PC-3 (cell line): Measurements from ENCODE around the gene RNU5B-1. TPM values are rescaled to one million over a fixed set of nuclear protein-coding genes. Genes with fewer than 3 reads are reported as not detected.
A peak's percentile ranks its signal among the peaks of the same experiment; 100 is the strongest.

Source experiments
- ATAC-seq: fragments of 200-7000 bp; cut with Tn5 transposase; 2 replicates; pipeline ENCODE4 v1.9.1; 2020; ENCODE audit warnings: mild to moderate bottlenecking, moderate library complexity
- BruUV-seq: library from RNA; stranded (reverse); fragments of 400-500 nt; replicated peaks from 2 replicates; lab custom pipeline; 2021; lab: Mats Ljungman, UMichigan
- CTCF ChIA-PET: fragments of 300-600 bp; sonication (Branson Sonifier 250); formaldehyde crosslinking; loops from one replicate; lab custom pipeline; 2022; ENCODE audit warnings: antibody characterized with exemption; lab: Charles Lee
- POLR2A ChIA-PET: fragments of 300-600 bp; sonication (Branson Sonifier 250); formaldehyde crosslinking; loops from one replicate; lab custom pipeline; 2022; ENCODE audit warnings: antibody characterized with exemption; ENCODE audit not compliant: unreplicated experiment; lab: Charles Lee
- DNase-seq: peaks from one replicate; pipeline ENCODE4 v3.0.0-alpha.2; 2015
- H2AFZ ChIP-seq: fragments of 300-600 bp; sonication (generic); 2 replicates; pipeline ENCODE4 v1.6.0; 2016; ENCODE audit warnings: antibody characterized with exemption, low read length
- H3F3A ChIP-seq: fragments of 300-600 bp; sonication (generic); one replicate; pipeline ENCODE4 v1.6.0; 2017; ENCODE audit warnings: antibody characterized with exemption, low read length, control low read depth, mild to moderate bottlenecking; ENCODE audit not compliant: unreplicated experiment
- H3K27ac ChIP-seq: fragments of 300-600 bp; sonication (generic); 2 replicates; pipeline ENCODE4 v1.5.1; 2016; ENCODE audit warnings: mild to moderate bottlenecking, low read length
- H3K27me3 ChIP-seq: fragments of 300-600 bp; sonication (generic); 2 replicates; pipeline ENCODE4 v1.6.1; 2016; ENCODE audit warnings: low read length, mixed read lengths
- H3K36me3 ChIP-seq: fragments of 300-600 bp; sonication (generic); 2 replicates; pipeline ENCODE4 v1.6.1; 2016; ENCODE audit warnings: low read depth, mixed run types, low read length, mixed read lengths
- H3K4me1 ChIP-seq: fragments of 300-600 bp; sonication (generic); 2 replicates; pipeline ENCODE4 v1.5.1; 2016; ENCODE audit warnings: low read length; ENCODE audit not compliant: insufficient read depth
- H3K4me2 ChIP-seq: fragments of 300-600 bp; sonication (generic); 2 replicates; pipeline ENCODE4 v1.6.0; 2016; ENCODE audit warnings: low read length
- H3K4me3 ChIP-seq: fragments of 300-600 bp; sonication (generic); 2 replicates; pipeline ENCODE4 v1.5.1; 2016; ENCODE audit warnings: mild to moderate bottlenecking, low read length, mixed read lengths
- H3K79me2 ChIP-seq: fragments of 300-600 bp; sonication (generic); 2 replicates; pipeline ENCODE4 v1.6.1; 2017; ENCODE audit warnings: low read length, mixed read lengths
- H3K9ac ChIP-seq: fragments of 300-600 bp; sonication (generic); 2 replicates; pipeline ENCODE4 v1.6.0; 2016; ENCODE audit warnings: mild to moderate bottlenecking, low read length
- H3K9me2 ChIP-seq: fragments of 300-600 bp; sonication (generic); replicated peaks from 2 replicates; pipeline ENCODE4 v1.6.1; 2016; ENCODE audit warnings: mixed run types, low read length, mixed read lengths
- H3K9me3 ChIP-seq: fragments of 300-600 bp; sonication (generic); 2 replicates; pipeline ENCODE4 v1.6.1; 2016; ENCODE audit warnings: low read length, mixed read lengths
- H4K20me1 ChIP-seq: fragments of 300-600 bp; sonication (generic); 2 replicates; pipeline ENCODE4 v1.6.1; 2016; ENCODE audit warnings: low read length, mixed read lengths
- CTCF ChIP-seq: fragments of 300-600 bp; sonication (generic); conservative IDR thresholded peaks from 2 replicates; pipeline ENCODE4 v1.5.1; 2017; ENCODE audit warnings: antibody characterized with exemption, low read depth, mild to moderate bottlenecking, low read length
- EZH2 ChIP-seq: fragments of 300-600 bp; sonication (generic); IDR thresholded peaks from one replicate; pipeline ENCODE4 v1.6.1; 2017; ENCODE audit warnings: antibody characterized with exemption, mild to moderate bottlenecking, low read length; ENCODE audit not compliant: unreplicated experiment
- EZH2phosphoT487 ChIP-seq: fragments of 300-600 bp; sonication (generic); IDR thresholded peaks from 2 replicates; pipeline ENCODE4 v1.6.1; 2018; ENCODE audit warnings: mild to moderate bottlenecking, antibody characterized with exemption, low read length, borderline replicate concordance
- intact Hi-C: fragments of 100-400 bp; cut with micrococcal nuclease; formaldehyde crosslinking; loops from 2 replicates; pipeline ENCODE4 v1.9.0; 2023
- total RNA-seq: library from RNA; depleted of rRNA; stranded (reverse); fragments of >200 nt; gene quantifications from 2 replicates; pipeline ENCODE4 v1.2.3, GENCODE V29; 2014

RNU5B-1 gene
- total RNA-seq, 1 experiment from 2014 or later: not detected

GRCh38 chr15:65277015-65277414 lies 27.5 kb upstream of the RNU5B-1 start:
- Histone ChIP-seq H3K9ac (no peak overlapping the region), H2AFZ (no peak overlapping the region), H3K9me2 (no peaks in the 10 kb centered on the region), H3K4me2 (no peak overlapping the region), H3F3A (no peaks in the 10 kb centered on the region), H3K9me3 (no peaks in the 10 kb centered on the region), H3K36me3 (no peaks in the 10 kb centered on the region), H4K20me1 (no peaks in the 10 kb centered on the region), H3K4me3 (no peak overlapping the region), H3K27ac (no peak overlapping the region), H3K27me3 (no peaks in the 10 kb centered on the region), H3K79me2 (no peaks in the 10 kb centered on the region), H3K4me1 (peaks cover 7% of the 10 kb centered on the region; the same call in 1 of the 2 replicates)
- intact Hi-C loops: loop anchor here (10.0 kb wide), 1 partner anchor 222 kb away; no protein-coding TSS in a partner anchor
- DNase-seq: no peak
- CTCF ChIA-PET: no interaction called here
- BruUV-seq: no TSS peak
- TF ChIP-seq EZH2 (no peak), EZH2phosphoT487 (no peak), CTCF (no peak)
- ATAC-seq: no peak
- POLR2A ChIA-PET: no interaction called here

- Histone ChIP-seq H3K9me2 (no peaks in the 10 kb centered on the region), H3K9me3 (no peaks in the 10 kb centered on the region), H3K79me2 (no peaks in the 10 kb centered on the region), H3K4me1 (peaks cover 7% of the 10 kb centered on the region; the same call in 1 of the 2 replicates), H3K27me3 (no peaks in the 10 kb centered on the region), H3K4me2 (no peak overlapping the region), H3F3A (no peaks in the 10 kb centered on the region), H2AFZ (no peak overlapping the region), H3K36me3 (no peaks in the 10 kb centered on the region), H3K27ac (no peak overlapping the region), H4K20me1 (no peaks in the 10 kb centered on the region), H3K9ac (no peak overlapping the region), H3K4me3 (no peak overlapping the region)
- POLR2A ChIA-PET: no interaction called here
- intact Hi-C loops: loop anchor here (10.0 kb wide), 1 partner anchor 224 kb away; no protein-coding TSS in a partner anchor
- CTCF ChIA-PET: no interaction called here
- ATAC-seq (no peak), DNase-seq (no peak)
- BruUV-seq: no TSS peak
- TF ChIP-seq EZH2phosphoT487: no peak
- TF ChIP-seq CTCF: no peak
- no peak for TF ChIP-seq EZH2
Observed at GRCh38 chr15:65278480-65278879, 26.0 kb upstream of the RNU5B-1 start.

- H3K4me3 ChIP-seq: peak overlapping the region; percentile 86
- H4K20me1 ChIP-seq: no peaks in the 10 kb centered on the region
- no peak overlapping the region for H3K27ac ChIP-seq
- ChIA-PET POLR2A (interaction anchor here (1.0 kb wide), 1 partner anchor 19 kb away, joined by 5 read pairs; the partner anchor contains the start of gene RNU5B-1), CTCF (interaction anchor here (0.7 to 1.7 kb wide), 2 partner anchors 12 to 535 kb away, joined by 3 read pairs; no protein-coding TSS in a partner anchor)
- H3K9ac ChIP-seq: peak overlapping the region; percentile 69
- DNase-seq: no peak
- H3K4me1 ChIP-seq: peaks cover 10% of the 10 kb centered on the region; the same call in 1 of the 2 replicates
- BruUV-seq: TSS peak; percentile 57
- no peak for ATAC-seq
- no peaks in the 10 kb centered on the region for H3K36me3 ChIP-seq
- H3K9me2 ChIP-seq: no peaks in the 10 kb centered on the region
- no peaks in the 10 kb centered on the region for H3K9me3 ChIP-seq
- peak overlapping the region; percentile 90 for H2AFZ ChIP-seq
- TF ChIP-seq EZH2phosphoT487: no peak
- TF ChIP-seq EZH2: no peak
- TF ChIP-seq CTCF: no peak
- H3K79me2 ChIP-seq: no peaks in the 10 kb centered on the region
- intact Hi-C loops: no loop called here
- peak overlapping the region; percentile 99 for H3K4me2 ChIP-seq
- no peaks in the 10 kb centered on the region for H3F3A ChIP-seq
- H3K27me3 ChIP-seq: no peaks in the 10 kb centered on the region
Observed at GRCh38 chr15:65285291-65286068, 19.0 kb upstream of the RNU5B-1 start.
